GM12892 (cell line): ENCODE results near the gene COX18.

Experiments used
- POLR2A ChIP-seq: IDR thresholded peaks from 2 replicates; pipeline ENCODE4 v1.6.1; 2011; ENCODE audit warnings: low read depth, low read length, control low read depth
- POLR2AphosphoS5 ChIP-seq: IDR thresholded peaks from 2 replicates; pipeline ENCODE4 v1.6.1; 2011; ENCODE audit warnings: low read depth, low read length, control low read depth
- TAF1 ChIP-seq: IDR thresholded peaks from 2 replicates; pipeline ENCODE4 v1.6.1; 2011; ENCODE audit warnings: low read depth, mild to moderate bottlenecking, control low read depth, low read length, borderline replicate concordance

- TF ChIP-seq TAF1, result no peak
- no peak for TF ChIP-seq POLR2AphosphoS5
- no peak for TF ChIP-seq POLR2A
Measured at GRCh38 chr4:73098713-73099112, 29.2 kb upstream of the COX18 start.
